Peyer's patch (tissue), 4 donors: Measurements from ENCODE around the gene MYO15B.

ENCODE experiments used
- POLR2A ChIP-seq, 2 donors: fragments of 450-650 bp; IDR thresholded peaks; one replicate each; pipeline ENCODE4 v1.5.1; 2017; ENCODE audit warnings: antibody characterized with exemption in 2 of 2, mild to moderate bottlenecking in 2 of 2, moderate library complexity in 2 of 2
- TF ChIP-seq, protein P1 (sequence below), 6 experiments: fragments of 450-650 bp in 4 of 6; fragments of 200-600 bp in 2 of 6; sonication (generic) in 1 of 6; IDR thresholded peaks; one replicate each; pipeline ENCODE4 v1.5.1; 2017 to 2019; ENCODE audit warnings: antibody characterized with exemption in 6 of 6, mild to moderate bottlenecking in 3 of 6, moderate library complexity in 1 of 6

DNA sequence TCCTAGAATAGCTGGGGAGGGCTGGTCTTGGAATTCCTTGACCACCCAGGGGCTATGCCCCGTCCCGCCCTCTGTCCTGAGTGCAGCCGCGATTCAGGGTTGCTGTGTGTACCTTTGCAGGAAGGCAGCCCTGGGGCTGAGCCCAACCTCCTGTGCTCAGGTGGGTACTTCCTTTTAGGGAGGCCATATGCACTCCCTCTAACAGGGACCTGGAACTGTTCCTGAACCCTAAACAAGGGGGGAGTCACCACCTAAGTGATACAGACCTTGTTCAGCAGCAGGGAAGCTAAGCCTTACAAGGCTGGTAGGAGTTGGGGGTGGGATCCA, 37.5 kb upstream of the MYO15B start:
- TF ChIP-seq, protein P1, sequence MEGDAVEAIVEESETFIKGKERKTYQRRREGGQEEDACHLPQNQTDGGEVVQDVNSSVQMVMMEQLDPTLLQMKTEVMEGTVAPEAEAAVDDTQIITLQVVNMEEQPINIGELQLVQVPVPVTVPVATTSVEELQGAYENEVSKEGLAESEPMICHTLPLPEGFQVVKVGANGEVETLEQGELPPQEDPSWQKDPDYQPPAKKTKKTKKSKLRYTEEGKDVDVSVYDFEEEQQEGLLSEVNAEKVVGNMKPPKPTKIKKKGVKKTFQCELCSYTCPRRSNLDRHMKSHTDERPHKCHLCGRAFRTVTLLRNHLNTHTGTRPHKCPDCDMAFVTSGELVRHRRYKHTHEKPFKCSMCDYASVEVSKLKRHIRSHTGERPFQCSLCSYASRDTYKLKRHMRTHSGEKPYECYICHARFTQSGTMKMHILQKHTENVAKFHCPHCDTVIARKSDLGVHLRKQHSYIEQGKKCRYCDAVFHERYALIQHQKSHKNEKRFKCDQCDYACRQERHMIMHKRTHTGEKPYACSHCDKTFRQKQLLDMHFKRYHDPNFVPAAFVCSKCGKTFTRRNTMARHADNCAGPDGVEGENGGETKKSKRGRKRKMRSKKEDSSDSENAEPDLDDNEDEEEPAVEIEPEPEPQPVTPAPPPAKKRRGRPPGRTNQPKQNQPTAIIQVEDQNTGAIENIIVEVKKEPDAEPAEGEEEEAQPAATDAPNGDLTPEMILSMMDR (IDR thresholded peaks at IDR 0.05) = no peak
- no peak for TF ChIP-seq POLR2A (IDR thresholded peaks at IDR 0.05)
